Caco-2 (cell line): Measurements from ENCODE around the gene WDR43. TPM values are rescaled to one million over a fixed set of nuclear protein-coding genes. Genes with fewer than 3 reads are reported as not detected.

Source experiments
- BruUV-seq: library from RNA; stranded (reverse); fragments of 400-500 nt; replicated peaks from 2 replicates; lab custom pipeline; 2021; lab: Mats Ljungman, UMichigan
- CTCF ChIA-PET: fragments of 300-600 bp; sonication (Branson Sonifier 250); formaldehyde crosslinking; loops from one replicate; lab custom pipeline; 2022; ENCODE audit warnings: antibody characterized with exemption; lab: Charles Lee
- POLR2A ChIA-PET: fragments of 300-600 bp; sonication (Branson Sonifier 250); formaldehyde crosslinking; loops from one replicate; lab custom pipeline; 2022; ENCODE audit warnings: antibody characterized with exemption; lab: Charles Lee
- DNase-seq, 2 experiments: peaks; one replicate each; pipeline versions ENCODE4 v3.0.0 to v3.0.0-alpha.2; 2020 to 2022
- H3K27me3 ChIP-seq: replicated peaks from 2 replicates; pipeline ENCODE4 v1.6.0; 2011; ENCODE audit warnings: low read length; ENCODE audit not compliant: control insufficient read depth, insufficient read depth
- H3K36me3 ChIP-seq: 2 replicates; pipeline ENCODE4 v1.5.1; 2011; ENCODE audit warnings: low read length; ENCODE audit not compliant: control insufficient read depth, insufficient read depth
- H3K4me1 ChIP-seq: fragments of 250-450 bp; sonication (Bioruptor Pico); 2 replicates; pipeline ENCODE4 v1.5.1; 2020; ENCODE audit warnings: mild to moderate bottlenecking
- H3K4me3 ChIP-seq: 2 replicates; pipeline ENCODE4 v1.5.1; 2011; ENCODE audit warnings: low read depth, mild to moderate bottlenecking, control low read depth, low read length
- H3K9me3 ChIP-seq: fragments of 250-450 bp; sonication (Bioruptor Pico); 2 replicates; pipeline ENCODE4 v1.5.1; 2020; ENCODE audit warnings: mild to moderate bottlenecking, moderate library complexity
- H3K27ac Mint-ChIP-seq: one replicate; pipeline ENCODE4 v1.8.0; 2022; ENCODE audit warnings: mixed read lengths; ENCODE audit not compliant: unreplicated experiment
- H3K27me3 Mint-ChIP-seq: one replicate; pipeline ENCODE4 v1.8.0; 2022; ENCODE audit warnings: mixed read lengths; ENCODE audit not compliant: insufficient read depth, unreplicated experiment
- H3K36me3 Mint-ChIP-seq: one replicate; pipeline ENCODE4 v1.8.0; 2022; ENCODE audit warnings: mild to moderate bottlenecking, mixed read lengths; ENCODE audit not compliant: insufficient read depth, unreplicated experiment
- H3K4me1 Mint-ChIP-seq: one replicate; pipeline ENCODE4 v1.8.0; 2022; ENCODE audit warnings: low read depth, mixed read lengths; ENCODE audit not compliant: unreplicated experiment
- H3K4me3 Mint-ChIP-seq: one replicate; pipeline ENCODE4 v1.8.0; 2022; ENCODE audit warnings: mild to moderate bottlenecking, moderate library complexity, mixed read lengths; ENCODE audit not compliant: unreplicated experiment
- H3K9me3 Mint-ChIP-seq: one replicate; pipeline ENCODE4 v1.8.0; 2022; ENCODE audit warnings: mixed read lengths; ENCODE audit not compliant: unreplicated experiment
- CTCF ChIP-seq, 2 experiments: fragments of 200-600 bp in 1 of 2; IDR thresholded peaks; 1 replicate in 1 of 2; 2 replicates in 1 of 2; pipeline versions ENCODE4 v1.5.1 to v1.8.0; 2011 to 2022; ENCODE audit warnings: antibody characterized with exemption in 1 of 2, control low read depth in 1 of 2, inconsistent platforms in 1 of 2, low read depth in 1 of 2, low read length in 1 of 2, mild to moderate bottlenecking in 1 of 2, moderate library complexity in 1 of 2; ENCODE audit not compliant: insufficient read depth in 1 of 2, severe bottlenecking in 1 of 2, unreplicated experiment in 1 of 2
- intact Hi-C: fragments of 100-400 bp; cut with micrococcal nuclease; formaldehyde crosslinking; loops from one replicate; pipeline ENCODE4 v1.10.0; 2022; ENCODE audit not compliant: unreplicated experiment
- total RNA-seq: library from RNA; stranded (reverse); gene quantifications from 2 replicates; pipeline ENCODE4 v1.2.3, GENCODE V29; 2022

Gene WDR43
- total RNA-seq, 1 experiment from 2014 or later: 133 TPM

DNA sequence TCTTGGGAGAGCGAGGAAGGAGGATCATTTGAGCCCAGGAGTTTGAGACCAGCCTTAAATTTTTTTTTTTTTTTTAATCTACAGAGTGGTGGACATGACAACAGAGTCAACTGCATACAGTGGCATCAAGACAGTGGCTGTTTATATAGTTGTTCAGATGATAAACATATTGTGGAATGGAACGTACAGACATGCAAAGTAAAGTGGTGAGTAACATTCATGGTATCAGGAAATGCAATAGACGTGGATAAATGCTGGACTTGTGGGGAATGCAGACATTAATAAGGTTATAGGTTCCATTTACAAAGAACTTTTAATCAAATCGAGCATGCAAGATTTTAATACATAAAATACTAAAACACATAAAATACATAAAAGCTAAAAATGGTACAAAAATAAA lies 11.9 kb downstream of the WDR43 start:
- CTCF ChIA-PET: no interaction called here
- Histone ChIP-seq H3K36me3 (peaks cover 12% of the 10 kb centered on the region), H3K27me3 (no peaks in the 10 kb centered on the region), H3K4me1 (no peaks in the 10 kb centered on the region), H3K9me3 (no peaks in the 10 kb centered on the region), H3K4me3 (no peak overlapping the region)
- no TSS peak for BruUV-seq
- Mint-ChIP-seq H3K36me3 (peaks cover 92% of the 10 kb centered on the region), H3K9me3 (no peaks in the 10 kb centered on the region), H3K4me1 (peaks cover 10% of the 10 kb centered on the region), H3K27me3 (no peaks in the 10 kb centered on the region), H3K27ac (peak overlapping the region; percentile 2), H3K4me3 (no peak overlapping the region)
- DNase-seq: no peak
- POLR2A ChIA-PET: no interaction called here
- intact Hi-C loops: no loop called here
- TF ChIP-seq CTCF (IDR thresholded peaks at IDR 0.05; ENCODE audit: insufficient read depth in 1 of 2, low read depth in 1 of 2, low read length in 1 of 2, severe bottlenecking in 1 of 2, unreplicated experiment in 1 of 2): no peak

DNA sequence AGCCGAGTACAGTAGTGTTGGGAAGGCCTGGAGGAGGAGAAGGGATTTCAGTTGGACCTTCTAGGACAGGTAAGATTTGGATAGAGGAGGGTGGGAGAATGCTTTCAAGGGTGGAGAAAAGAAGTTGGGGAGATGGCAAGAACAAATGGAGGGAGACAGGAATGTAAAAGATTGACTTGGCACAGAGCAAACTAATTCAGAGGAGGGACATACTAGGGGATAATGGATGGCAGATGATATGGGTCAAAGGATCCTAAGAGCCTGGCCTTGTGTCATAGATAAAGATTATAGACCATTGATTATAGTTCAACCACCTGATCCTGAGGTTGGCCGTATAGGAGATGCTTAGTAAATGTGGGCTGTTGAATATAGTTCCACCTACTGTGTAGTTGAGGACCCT lies 12.4 kb downstream of the WDR43 start:
- Histone ChIP-seq H3K4me3 (no peak overlapping the region), H3K4me1 (no peaks in the 10 kb centered on the region), H3K27me3 (no peaks in the 10 kb centered on the region), H3K9me3 (no peaks in the 10 kb centered on the region), H3K36me3 (peaks cover 12% of the 10 kb centered on the region)
- no peaks in the 10 kb centered on the region for H3K27me3 Mint-ChIP-seq
- peaks cover 10% of the 10 kb centered on the region for H3K4me1 Mint-ChIP-seq
- intact Hi-C loops: no loop called here
- no peak for TF ChIP-seq CTCF (IDR thresholded peaks at IDR 0.05; ENCODE audit: insufficient read depth in 1 of 2, low read depth in 1 of 2, low read length in 1 of 2, severe bottlenecking in 1 of 2, unreplicated experiment in 1 of 2)
- H3K27ac Mint-ChIP-seq: peak overlapping the region; percentile 2
- no peaks in the 10 kb centered on the region for H3K9me3 Mint-ChIP-seq
- BruUV-seq: no TSS peak
- peaks cover 92% of the 10 kb centered on the region for H3K36me3 Mint-ChIP-seq
- ChIA-PET POLR2A (no interaction called here), CTCF (no interaction called here)
- no peak overlapping the region for H3K4me3 Mint-ChIP-seq
- DNase-seq: no peak

GRCh38 chr2:28908172-28908571 lies 13.7 kb downstream of the WDR43 start:
- H3K4me3 ChIP-seq: no peak overlapping the region
- no peak for DNase-seq
- BruUV-seq: no TSS peak
- no peaks in the 10 kb centered on the region for H3K27me3 ChIP-seq
- H3K4me1 Mint-ChIP-seq: peaks cover 10% of the 10 kb centered on the region
- H3K4me3 Mint-ChIP-seq: no peak overlapping the region
- no peaks in the 10 kb centered on the region for H3K9me3 ChIP-seq
- peak overlapping the region; percentile 1 for H3K27ac Mint-ChIP-seq
- ChIA-PET CTCF (no interaction called here), POLR2A (no interaction called here)
- no peaks in the 10 kb centered on the region for H3K27me3 Mint-ChIP-seq
- no peaks in the 10 kb centered on the region for H3K4me1 ChIP-seq
- intact Hi-C loops: no loop called here
- H3K36me3 ChIP-seq: peaks cover 8% of the 10 kb centered on the region; the same call in 1 of the 2 replicates
- peaks cover 94% of the 10 kb centered on the region for H3K36me3 Mint-ChIP-seq
- no peak for TF ChIP-seq CTCF (IDR thresholded peaks at IDR 0.05; ENCODE audit: insufficient read depth in 1 of 2, low read depth in 1 of 2, low read length in 1 of 2, severe bottlenecking in 1 of 2, unreplicated experiment in 1 of 2)
- no peaks in the 10 kb centered on the region for H3K9me3 Mint-ChIP-seq
